GM10266 (cell line): ENCODE measurements around the gene VENTX.

ENCODE experiments used
- DNase-seq: peaks from one replicate; pipeline ENCODE4 v3.0.0; 2012; ENCODE audit errors: extremely low spot score
- TF ChIP-seq, protein P1 (sequence below): IDR thresholded peaks from 2 replicates; pipeline ENCODE4 v1.5.1; 2012; ENCODE audit warnings: mild to moderate bottlenecking, low read depth; ENCODE audit not compliant: control insufficient read depth, insufficient read depth; ENCODE audit errors: missing control alignments

VENTX gene

DNA sequence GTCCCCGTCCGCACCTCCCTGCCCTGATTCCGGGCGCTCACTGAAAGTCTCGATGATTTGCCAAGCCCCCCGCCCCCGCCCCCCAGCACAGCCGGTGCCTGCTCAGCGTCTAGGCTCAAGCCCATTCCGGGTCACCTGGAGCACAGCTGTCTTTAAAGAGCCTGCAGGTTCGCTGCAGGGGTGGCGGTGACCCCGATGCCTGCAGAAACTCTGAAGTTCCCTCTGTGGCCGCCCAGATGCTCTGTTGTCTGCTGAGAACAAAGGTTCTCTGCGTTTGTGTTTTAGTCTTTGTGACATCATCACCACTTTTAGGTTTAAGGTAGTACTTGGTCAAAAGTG, 780 bp downstream of the VENTX start:
- no peak for DNase-seq

DNA sequence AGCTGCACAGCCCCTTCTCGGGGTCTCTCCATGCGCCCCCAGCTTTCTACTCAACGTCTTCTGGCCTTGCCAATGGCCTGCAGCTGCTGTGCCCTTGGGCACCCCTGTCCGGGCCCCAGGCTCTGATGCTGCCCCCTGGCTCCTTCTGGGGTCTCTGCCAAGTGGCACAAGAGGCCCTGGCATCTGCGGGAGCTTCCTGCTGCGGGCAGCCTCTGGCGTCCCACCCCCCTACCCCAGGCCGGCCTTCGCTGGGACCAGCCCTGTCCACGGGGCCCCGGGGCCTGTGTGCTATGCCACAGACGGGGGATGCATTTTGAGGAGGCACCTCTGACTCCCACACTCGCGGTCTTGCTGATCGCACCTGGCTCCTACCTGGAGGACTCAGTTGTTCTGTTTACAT, 2.3 kb downstream of the VENTX start:
- DNase-seq = no peak
- TF ChIP-seq, protein P1, sequence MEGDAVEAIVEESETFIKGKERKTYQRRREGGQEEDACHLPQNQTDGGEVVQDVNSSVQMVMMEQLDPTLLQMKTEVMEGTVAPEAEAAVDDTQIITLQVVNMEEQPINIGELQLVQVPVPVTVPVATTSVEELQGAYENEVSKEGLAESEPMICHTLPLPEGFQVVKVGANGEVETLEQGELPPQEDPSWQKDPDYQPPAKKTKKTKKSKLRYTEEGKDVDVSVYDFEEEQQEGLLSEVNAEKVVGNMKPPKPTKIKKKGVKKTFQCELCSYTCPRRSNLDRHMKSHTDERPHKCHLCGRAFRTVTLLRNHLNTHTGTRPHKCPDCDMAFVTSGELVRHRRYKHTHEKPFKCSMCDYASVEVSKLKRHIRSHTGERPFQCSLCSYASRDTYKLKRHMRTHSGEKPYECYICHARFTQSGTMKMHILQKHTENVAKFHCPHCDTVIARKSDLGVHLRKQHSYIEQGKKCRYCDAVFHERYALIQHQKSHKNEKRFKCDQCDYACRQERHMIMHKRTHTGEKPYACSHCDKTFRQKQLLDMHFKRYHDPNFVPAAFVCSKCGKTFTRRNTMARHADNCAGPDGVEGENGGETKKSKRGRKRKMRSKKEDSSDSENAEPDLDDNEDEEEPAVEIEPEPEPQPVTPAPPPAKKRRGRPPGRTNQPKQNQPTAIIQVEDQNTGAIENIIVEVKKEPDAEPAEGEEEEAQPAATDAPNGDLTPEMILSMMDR = no peak

More for the DNA sequence above, 780 bp downstream of the VENTX start:
- TF ChIP-seq, protein P1 = no peak

DNA sequence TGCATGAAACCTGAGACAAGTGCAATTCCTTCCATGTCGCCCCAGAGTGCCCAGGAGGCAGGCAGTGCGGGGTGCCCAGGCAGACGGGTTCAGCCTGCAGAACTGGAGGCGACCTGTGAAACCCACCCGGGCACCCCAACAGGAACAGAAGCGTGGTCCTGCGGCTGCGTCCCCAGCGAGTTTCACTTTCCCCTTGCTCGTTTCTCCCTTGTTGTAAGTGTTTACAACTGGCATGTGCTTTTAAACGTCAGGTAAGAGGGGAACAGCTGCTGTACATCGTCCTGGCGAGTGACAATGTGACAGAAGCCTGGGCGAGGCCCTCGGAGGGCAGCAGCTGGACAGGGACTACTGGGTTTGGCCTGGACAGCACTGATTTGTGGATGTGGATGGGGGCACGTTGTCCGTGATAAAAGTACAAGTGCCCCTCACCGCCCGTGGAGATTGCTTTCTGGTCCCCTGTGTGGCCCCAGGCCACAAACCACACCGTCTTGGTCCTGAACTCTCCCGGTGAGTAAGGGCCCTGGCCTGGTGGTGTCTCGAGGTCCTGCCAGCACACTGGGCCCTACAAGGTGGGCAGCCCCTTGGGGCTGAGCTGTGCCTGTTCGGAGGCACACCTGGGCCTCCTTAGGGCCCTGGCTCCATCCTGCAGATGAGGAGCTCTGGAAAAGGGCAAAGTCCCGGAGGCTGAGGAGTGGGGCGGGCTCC, 4.0 kb downstream of the VENTX start:
- DNase-seq = no peak
- TF ChIP-seq, protein P1 = no peak

DNA sequence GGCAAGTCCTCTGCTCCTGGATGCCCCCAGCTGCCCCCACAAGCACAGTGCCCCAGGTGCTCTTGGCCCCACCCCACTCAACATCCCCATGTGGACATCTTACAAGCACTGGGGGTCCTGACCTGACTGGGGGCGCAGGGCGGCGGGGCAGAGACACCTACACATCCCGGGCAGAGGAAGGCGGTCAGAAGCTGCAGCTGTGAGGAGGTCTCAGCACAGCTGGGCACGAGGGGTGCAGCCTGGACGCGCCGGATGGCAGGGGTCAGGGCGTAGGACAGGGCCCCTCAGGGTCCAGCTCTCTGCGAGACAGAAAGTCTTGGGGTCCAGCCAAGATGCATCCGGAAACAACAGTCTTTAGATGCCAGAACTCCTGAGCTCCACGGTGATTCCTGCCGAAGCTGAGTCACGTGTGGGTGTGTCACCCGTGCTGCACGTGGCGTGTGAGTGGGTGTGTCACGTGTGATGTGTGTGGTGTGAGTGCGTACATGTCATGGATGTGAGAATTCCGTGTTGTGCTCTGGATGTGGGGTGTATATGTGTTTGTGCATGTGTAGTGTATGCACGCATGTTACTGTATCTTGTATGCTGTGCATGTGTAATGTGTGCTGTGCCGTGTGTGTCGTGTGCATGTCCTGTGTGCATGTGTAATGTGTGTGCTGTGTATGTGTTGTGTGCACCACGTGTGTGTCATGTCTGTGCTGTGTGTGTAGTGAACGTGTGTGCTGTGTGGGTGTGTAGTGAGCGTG, 5.1 kb downstream of the VENTX start:
- TF ChIP-seq, protein P1 = no peak
- DNase-seq = no peak

DNA sequence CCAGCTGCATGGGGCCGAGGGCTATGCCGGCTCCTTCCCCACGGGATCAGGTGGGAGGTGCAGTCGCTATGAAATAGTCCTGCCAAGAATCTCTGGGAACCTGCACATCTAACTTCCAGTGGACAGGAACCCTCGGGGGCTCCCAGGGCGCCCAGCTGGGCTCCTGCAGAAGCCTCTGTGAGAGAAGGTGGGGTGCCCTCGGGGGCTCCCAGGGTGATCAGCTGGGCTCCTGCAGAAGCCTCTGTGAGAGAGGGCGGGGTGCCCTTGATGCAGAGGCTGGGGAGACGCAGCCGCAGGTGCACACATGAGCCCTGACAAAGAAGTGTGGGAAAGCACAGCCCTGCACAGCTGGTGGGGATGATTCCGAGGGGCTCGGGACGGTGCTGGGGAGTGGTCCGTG, 5.9 kb downstream of the VENTX start:
- no peak for DNase-seq
- TF ChIP-seq, protein P1 = no peak

DNA sequence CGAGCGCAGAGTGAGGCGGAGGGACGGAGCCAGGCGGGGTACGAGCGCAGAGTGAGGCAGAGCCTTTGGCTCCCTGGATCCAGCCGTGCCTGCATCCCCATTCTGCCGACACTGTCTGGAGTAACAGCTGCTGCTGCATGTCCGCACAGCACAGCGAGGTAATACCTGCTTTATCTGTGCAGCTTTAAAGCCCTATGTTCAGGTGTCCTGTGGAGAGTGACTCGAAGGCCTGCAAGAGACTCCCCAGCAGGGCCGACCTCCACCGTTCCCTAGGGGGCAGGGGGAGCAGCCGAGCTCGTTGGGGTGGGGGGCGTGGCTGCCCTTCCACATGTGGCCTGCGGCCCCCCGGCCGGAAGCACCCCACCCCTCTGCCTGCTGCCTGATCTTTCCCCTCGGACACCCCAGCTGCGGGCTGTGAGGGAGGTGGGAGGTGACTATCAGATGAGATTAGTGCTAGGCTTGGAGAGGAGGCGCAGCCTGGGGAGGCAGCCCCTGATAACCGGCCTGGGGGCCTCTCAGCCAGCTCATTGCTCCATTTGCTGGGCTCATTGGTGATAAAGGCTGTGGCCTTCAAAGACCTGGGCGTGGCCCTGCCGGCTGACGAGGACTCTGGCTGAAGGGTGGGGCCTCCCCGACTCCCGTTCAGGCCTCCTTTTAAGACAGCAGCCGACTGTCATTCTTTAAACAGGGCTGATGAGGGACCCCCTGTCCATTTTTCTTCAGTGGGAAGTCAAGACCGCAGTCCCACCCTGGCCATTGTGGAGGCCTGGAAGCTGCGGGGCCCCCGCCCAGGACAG, 8.0 kb downstream of the VENTX start:
- TF ChIP-seq, protein P1 = no peak
- no peak for DNase-seq
